Colonic mucosa (tissue), 4 donors: Measurements from ENCODE around the gene CTNS. TPM values are rescaled to one million over a fixed set of nuclear protein-coding genes. Genes with fewer than 3 reads are reported as not detected.
A peak's percentile ranks its signal among the peaks of the same experiment; 100 is the strongest.

Experiments
- DNase-seq: peaks from one replicate; pipeline ENCODE4 v3.0.0-alpha.2; 2020
- H3K27ac ChIP-seq: fragments of 200-600 bp; one replicate; pipeline ENCODE4 v1.8.0; 2021
- H3K27me3 ChIP-seq: fragments of 200-600 bp; one replicate; pipeline ENCODE4 v1.8.0; 2021
- H3K36me3 ChIP-seq: fragments of 200-600 bp; one replicate; pipeline ENCODE4 v1.8.0; 2021
- H3K4me1 ChIP-seq: fragments of 200-600 bp; one replicate; pipeline ENCODE4 v1.8.0; 2021; ENCODE audit warnings: mild to moderate bottlenecking
- H3K4me3 ChIP-seq: fragments of 200-600 bp; one replicate; pipeline ENCODE4 v1.8.0; 2021
- H3K9ac ChIP-seq, 2 donors: one replicate each; pipeline ENCODE4 v1.7.0; 2013; ENCODE audit warnings: control low read depth in 2 of 2, low read depth in 2 of 2, low read length in 2 of 2
- H3K9me3 ChIP-seq: fragments of 200-600 bp; one replicate; pipeline ENCODE4 v1.8.0; 2021
- CTCF ChIP-seq: fragments of 200-600 bp; IDR thresholded peaks from one replicate; pipeline ENCODE4 v1.8.0; 2022; ENCODE audit warnings: antibody characterized with exemption, mild to moderate bottlenecking
- intact Hi-C: fragments of 100-400 bp; cut with DNase I; formaldehyde crosslinking; loops from one replicate; pipeline ENCODE4 v1.14.1; 2022
- total RNA-seq, 2 donors: library from RNA; stranded (reverse); fragmentation: NEBNext Ultra II Directional in 1 of 2; extraction: Animal tissue kit (Norgen Biotek cat#: 25700) in 1 of 2; gene quantifications; one replicate each; pipeline ENCODE4 v1.2.1, GENCODE V29; 2021
- donor health status: healthy.
- donor health status: DM: no; HTN: no; CAD: no.
- donor health status: DM: no; HTN: no; CAD: no.

The CTNS gene
- total RNA-seq, 2 donors from 2014 or later = 7.9 to 8.1 TPM

- no peaks in the 10 kb centered on the region for H3K9me3 ChIP-seq
- no peak overlapping the region for H3K9ac ChIP-seq
- TF ChIP-seq CTCF = no peak
- intact Hi-C loops = no loop called here
- H3K27ac ChIP-seq = no peak overlapping the region
- H3K36me3 ChIP-seq = peaks cover 8% of the 10 kb centered on the region
- H3K4me3 ChIP-seq = no peak overlapping the region
- no peaks in the 10 kb centered on the region for H3K27me3 ChIP-seq
- no peaks in the 10 kb centered on the region for H3K4me1 ChIP-seq
- DNase-seq = no peak
These were observed 9.5 kb upstream of the CTNS start for GRCh38 chr17:3626831-3627768.

GRCh38 chr17:3627769-3628167, 8.8 kb upstream of the CTNS start:
- no peaks in the 10 kb centered on the region for H3K9me3 ChIP-seq
- H3K9ac ChIP-seq = no peak overlapping the region
- no peak for TF ChIP-seq CTCF
- DNase-seq = no peak
- no peaks in the 10 kb centered on the region for H3K4me1 ChIP-seq
- peaks cover 6% of the 10 kb centered on the region for H3K36me3 ChIP-seq
- no peaks in the 10 kb centered on the region for H3K27me3 ChIP-seq
- intact Hi-C loops = no loop called here
- no peak overlapping the region for H3K4me3 ChIP-seq
- no peak overlapping the region for H3K27ac ChIP-seq

- H3K9ac ChIP-seq = no peak overlapping the region
- intact Hi-C loops = no loop called here
- H3K27me3 ChIP-seq = no peaks in the 10 kb centered on the region
- no peaks in the 10 kb centered on the region for H3K4me1 ChIP-seq
- DNase-seq = no peak
- H3K9me3 ChIP-seq = no peaks in the 10 kb centered on the region
- H3K4me3 ChIP-seq = no peak overlapping the region
- no peak for TF ChIP-seq CTCF
- H3K36me3 ChIP-seq = no peaks in the 10 kb centered on the region
- no peak overlapping the region for H3K27ac ChIP-seq
These were observed 5.8 kb upstream of the CTNS start for GRCh38 chr17:3630781-3631180.

GRCh38 chr17:3632287-3632686, 4.3 kb upstream of the CTNS start:
- no peaks in the 10 kb centered on the region for H3K9me3 ChIP-seq
- H3K9ac ChIP-seq = no peak overlapping the region
- H3K36me3 ChIP-seq = no peaks in the 10 kb centered on the region
- H3K27me3 ChIP-seq = no peaks in the 10 kb centered on the region
- H3K4me3 ChIP-seq = no peak overlapping the region
- intact Hi-C loops = no loop called here
- no peak for DNase-seq
- no peak overlapping the region for H3K27ac ChIP-seq
- no peak for TF ChIP-seq CTCF
- no peaks in the 10 kb centered on the region for H3K4me1 ChIP-seq

- DNase-seq = peak; percentile 66
- Histone ChIP-seq H3K4me3 (peak overlapping the region; percentile 90), H3K4me1 (no peaks in the 10 kb centered on the region), H3K27ac (peak overlapping the region; percentile 84), H3K27me3 (no peaks in the 10 kb centered on the region), H3K9me3 (no peaks in the 10 kb centered on the region), H3K9ac (peak overlapping the region; percentile 77 to 87), H3K36me3 (no peaks in the 10 kb centered on the region)
- intact Hi-C loops = no loop called here
- no peak for TF ChIP-seq CTCF
These were observed 946 bp upstream of the CTNS start for GRCh38 chr17:3635474-3636153.
